Hindlimb muscle (tissue), 1 donor: ENCODE results near the gene TRAF2. TPM values are rescaled to one million over a fixed set of nuclear protein-coding genes. Genes with fewer than 3 reads are reported as not detected.

Source experiments
- polyA plus RNA-seq: library from polyadenylated mRNA; unstranded; fragments of 120-200 nt; gene quantifications from one replicate; pipeline ENCODE4 v1.2.1, GENCODE V29; 2013; ENCODE audit not compliant: insufficient read length

TRAF2 gene
- polyA plus RNA-seq, 1 donor: 13.7 TPM

Other genes starting within 250 kb of the TRAF2 start
- 90.8 TPM for gene EGFL7, start 223.6 kb upstream of the TRAF2 start, polyA plus RNA-seq
- gene AGPAT2, start 199.1 kb upstream of the TRAF2 start, polyA plus RNA-seq: 19.1 TPM
- 20.4 TPM for gene DIPK1B, start 173.9 kb upstream of the TRAF2 start, polyA plus RNA-seq
- 5.6 TPM for gene LCN10, start 143.6 kb upstream of the TRAF2 start, polyA plus RNA-seq
- gene LCN6, start 138.0 kb upstream of the TRAF2 start, polyA plus RNA-seq: not detected
- 7.1 TPM for gene LCN8, start 128.3 kb upstream of the TRAF2 start, polyA plus RNA-seq
- gene LCN15, start 122.0 kb upstream of the TRAF2 start, polyA plus RNA-seq: 0.62 TPM
- 35.7 TPM for gene TMEM141, start 95.2 kb upstream of the TRAF2 start, polyA plus RNA-seq
- 3.0 TPM for gene CCDC183, start 90.2 kb upstream of the TRAF2 start, polyA plus RNA-seq
- gene RABL6, start 78.6 kb upstream of the TRAF2 start, polyA plus RNA-seq: 62.6 TPM
- 2.8 TPM for gene AJM1, start 44.0 kb upstream of the TRAF2 start, polyA plus RNA-seq
- 109 TPM for gene PHPT1, start 37.1 kb upstream of the TRAF2 start, polyA plus RNA-seq
- gene MAMDC4, start 34.2 kb upstream of the TRAF2 start, polyA plus RNA-seq: 5.9 TPM
- 336 TPM for gene EDF1, start 20.2 kb upstream of the TRAF2 start, polyA plus RNA-seq
- gene FBXW5, start 58.2 kb downstream of the TRAF2 start, polyA plus RNA-seq: 45.6 TPM
- gene C8G, start 58.7 kb downstream of the TRAF2 start, polyA plus RNA-seq: 0.90 TPM
- gene LCN12, start 65.8 kb downstream of the TRAF2 start, polyA plus RNA-seq: 0.67 TPM
- gene PTGDS, start 91.0 kb downstream of the TRAF2 start, polyA plus RNA-seq: 24.2 TPM
- gene LCNL1, start 96.5 kb downstream of the TRAF2 start, polyA plus RNA-seq: 0.85 TPM
- gene PAXX, start 105.9 kb downstream of the TRAF2 start, polyA plus RNA-seq: 23.9 TPM
- 0.54 TPM for gene CLIC3, start 110.1 kb downstream of the TRAF2 start, polyA plus RNA-seq
- gene ABCA2, start 141.7 kb downstream of the TRAF2 start, polyA plus RNA-seq: 18.4 TPM
- 0.10 TPM for gene FUT7, start 145.6 kb downstream of the TRAF2 start, polyA plus RNA-seq
- gene NPDC1, start 159.7 kb downstream of the TRAF2 start, polyA plus RNA-seq: 44.1 TPM
- gene ENTPD2, start 167.5 kb downstream of the TRAF2 start, polyA plus RNA-seq: 11.0 TPM
- gene SAPCD2, start 184.0 kb downstream of the TRAF2 start, polyA plus RNA-seq: 3.9 TPM
- 2.5 TPM for gene UAP1L1, start 191.0 kb downstream of the TRAF2 start, polyA plus RNA-seq
- gene MAN1B1, start 200.5 kb downstream of the TRAF2 start, polyA plus RNA-seq: 43.6 TPM
- gene DPP7, start 228.2 kb downstream of the TRAF2 start, polyA plus RNA-seq: 30.0 TPM